OCI-LY7 (cell line): ENCODE measurements around the gene MEI4.

Experiments
- CTCF ChIP-seq: fragments of 200-600 bp; sonication (generic); conservative IDR thresholded peaks from 2 replicates; pipeline ENCODE4 v1.5.1; 2014; ENCODE audit warnings: mild to moderate bottlenecking, antibody characterized with exemption, low read length, moderate library complexity, mixed read lengths
- EZH2phosphoT487 ChIP-seq: fragments of 200-600 bp; sonication (generic); IDR thresholded peaks from 2 replicates; pipeline ENCODE4 v1.6.1; 2018; ENCODE audit warnings: low read depth, borderline replicate concordance, mild to moderate bottlenecking, mixed run types, antibody characterized with exemption, low read length, moderate library complexity, mixed read lengths

DNA sequence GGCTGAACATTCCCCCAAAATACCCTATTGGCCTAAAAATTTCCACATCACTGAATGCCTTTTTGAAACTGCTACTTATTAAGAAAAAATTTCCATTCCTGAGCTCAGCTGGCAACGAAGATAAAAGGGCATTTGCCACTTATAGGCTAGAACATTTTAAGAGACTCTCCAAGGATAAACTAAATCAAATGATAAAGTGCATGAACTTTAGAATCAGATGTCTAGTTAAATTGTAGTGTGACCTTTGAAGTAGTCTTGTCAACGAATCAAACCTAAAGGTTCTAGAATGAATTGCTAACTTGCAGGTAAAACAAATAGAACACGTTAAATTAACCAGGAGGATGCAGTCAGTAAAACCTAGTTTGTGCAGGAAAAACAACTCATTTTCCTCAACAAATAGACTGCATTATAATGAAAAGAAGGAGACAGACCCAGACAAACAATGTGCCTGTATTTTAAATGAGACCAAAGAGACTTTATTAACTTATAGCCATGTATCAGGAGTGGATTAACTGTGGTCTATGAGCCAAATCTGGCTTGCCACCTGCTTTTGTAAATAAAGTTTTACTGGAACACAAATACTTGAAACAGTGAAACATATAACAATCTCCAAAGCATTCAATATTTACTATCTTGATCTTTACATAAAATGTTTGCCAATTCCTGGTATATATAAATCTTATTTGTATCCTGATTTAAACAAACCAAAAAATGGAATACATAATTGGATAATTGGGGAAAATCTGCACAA, 184.4 kb downstream of the MEI4 start:
- TF ChIP-seq CTCF = no peak
- TF ChIP-seq EZH2phosphoT487 = no peak
